GM18870 (cell line): ENCODE results near the gene SDK2.

ENCODE experiments used
- ATAC-seq: cut with Tn5 transposase; IDR thresholded peaks from one replicate; pipeline ENCODE4 v1.9.1; 2021; ENCODE audit warnings: moderate library complexity; ENCODE audit not compliant: unreplicated experiment

SDK2 gene

GRCh38 chr17:73591296-73592078, 52.8 kb downstream of the SDK2 start:
- no peak for ATAC-seq

- no peak for ATAC-seq
Measured at GRCh38 chr17:73589363-73589980, 54.8 kb downstream of the SDK2 start.

GRCh38 chr17:73588891-73589290, 55.4 kb downstream of the SDK2 start:
- ATAC-seq = no peak

GRCh38 chr17:73588301-73588846, 55.9 kb downstream of the SDK2 start:
- ATAC-seq = no peak

GRCh38 chr17:73586921-73587602, 57.2 kb downstream of the SDK2 start:
- no peak for ATAC-seq

GRCh38 chr17:73586275-73586832, 57.9 kb downstream of the SDK2 start:
- ATAC-seq = no peak

- no peak for ATAC-seq
Measured at GRCh38 chr17:73585583-73585982, 58.7 kb downstream of the SDK2 start.

- ATAC-seq = no peak
Measured at GRCh38 chr17:73584987-73585386, 59.3 kb downstream of the SDK2 start.

- ATAC-seq = no peak
Measured at GRCh38 chr17:73584049-73584448, 60.2 kb downstream of the SDK2 start.

- no peak for ATAC-seq
Measured at GRCh38 chr17:73582821-73583220, 61.4 kb downstream of the SDK2 start.

GRCh38 chr17:73582359-73582758, 61.9 kb downstream of the SDK2 start:
- ATAC-seq = no peak

- no peak for ATAC-seq
Measured at GRCh38 chr17:73581379-73581778, 62.9 kb downstream of the SDK2 start.

- no peak for ATAC-seq
Measured at GRCh38 chr17:73580073-73580710, 64.1 kb downstream of the SDK2 start.

GRCh38 chr17:73576556-73577098, 67.6 kb downstream of the SDK2 start:
- no peak for ATAC-seq

GRCh38 chr17:73575470-73576221, 68.6 kb downstream of the SDK2 start:
- no peak for ATAC-seq

- no peak for ATAC-seq
Measured at GRCh38 chr17:73571511-73572130, 72.6 kb downstream of the SDK2 start.

- no peak for ATAC-seq
Measured at GRCh38 chr17:73569762-73570319, 74.4 kb downstream of the SDK2 start.

- ATAC-seq = no peak
Measured at GRCh38 chr17:73568934-73569333, 75.3 kb downstream of the SDK2 start.
